K562 (cell line): ENCODE results near the gene ZNF487. TPM values are rescaled to one million over a fixed set of nuclear protein-coding genes. Genes with fewer than 3 reads are reported as not detected.
A peak's percentile ranks its signal among the peaks of the same experiment; 100 is the strongest.

Source experiments
- ATAC-seq: fragments of 200-7000 bp; cut with Tn5 transposase; 3 replicates; pipeline ENCODE4 v1.9.1; 2020; ENCODE audit warnings: moderate library complexity
- BruUV-seq: library from RNA; stranded (reverse); fragments of 400-500 nt; replicated peaks from 2 replicates; lab custom pipeline; 2021; lab: Mats Ljungman, UMichigan
- CTCF ChIA-PET: fragments of 300-600 bp; formaldehyde crosslinking; extraction: SDS; loops from one replicate; lab custom pipeline; 2021; ENCODE audit warnings: low intra/inter-chr PET ratio; lab: Yijun Ruan, JAX
- POLR2A ChIA-PET: fragments of 300-600, 350-650 bp; sonication (Branson Sonifier 250); formaldehyde crosslinking; extraction: SDS; loops from one replicate; lab custom pipeline; 2021; ENCODE audit warnings: antibody characterized with exemption, inconsistent platforms; lab: Yijun Ruan, JAX
- DNase-seq, 4 experiments: peaks; one replicate each; pipeline versions ENCODE4 v3.0.0 to v3.0.0-alpha.2; 2011 to 2018; ENCODE audit warnings: low spot score in 3 of 4, mixed read lengths in 3 of 4; ENCODE audit errors: extremely low read depth in 1 of 4
- FAIRE-seq: peaks from 2 replicates; lab custom pipeline; 2011; peaks lifted over from hg19 to GRCh38; lab: Jason Lieb, UNC
- H2AFZ ChIP-seq: 2 replicates; pipeline ENCODE4 v1.6.0; 2011; ENCODE audit warnings: low read depth, low read length, control low read depth, inconsistent platforms
- H3K27ac ChIP-seq: fragments of 200-600 bp; 3 replicates; pipeline ENCODE4 v1.8.0; 2011; ENCODE audit warnings: low read depth, mild to moderate bottlenecking, control low read depth, inconsistent platforms, low read length, moderate library complexity, mixed read lengths; ENCODE audit errors: extremely low read depth
- H3K27me3 ChIP-seq, 2 experiments: fragments of 300-600 bp in 1 of 2; 2 replicates in 1 of 2; 3 replicates in 1 of 2; pipeline versions ENCODE4 v1.6.0 to v1.8.0; 2011; ENCODE audit warnings: inconsistent platforms in 2 of 2, low read length in 2 of 2, mild to moderate bottlenecking in 1 of 2, mixed read lengths in 1 of 2, moderate library complexity in 1 of 2; ENCODE audit not compliant: control insufficient read depth in 2 of 2, insufficient read depth in 2 of 2
- H3K36me3 ChIP-seq: fragments of 300-600 bp; 3 replicates; pipeline ENCODE4 v1.8.0; 2011; ENCODE audit warnings: mild to moderate bottlenecking, low read length, inconsistent platforms; ENCODE audit not compliant: control insufficient read depth, insufficient read depth
- H3K4me1 ChIP-seq, 2 experiments: fragments of 200-600 bp in 1 of 2; replicated peaks in 1 of 2; 2 replicates in 1 of 2; 3 replicates in 1 of 2; pipeline versions ENCODE4 v1.5.1 to v1.8.0; 2011; ENCODE audit warnings: inconsistent platforms in 2 of 2, low read length in 2 of 2, mild to moderate bottlenecking in 1 of 2, mixed read lengths in 1 of 2, moderate library complexity in 1 of 2; ENCODE audit not compliant: control insufficient read depth in 2 of 2, insufficient read depth in 2 of 2
- H3K4me2 ChIP-seq: 2 replicates; pipeline ENCODE4 v1.6.1; 2011; ENCODE audit warnings: low read length, control low read depth, inconsistent platforms, mixed read lengths; ENCODE audit not compliant: insufficient read depth
- H3K4me3 ChIP-seq: fragments of 200-600 bp; sonication (generic), shearing (Covaris generic); 2 replicates; pipeline ENCODE4 v1.5.1; 2016; ENCODE audit warnings: control low read depth, inconsistent platforms
- H3K79me2 ChIP-seq: fragments of 200-600 bp; 3 replicates; pipeline ENCODE4 v1.8.0; 2011; ENCODE audit warnings: low read length, inconsistent platforms; ENCODE audit not compliant: control insufficient read depth, insufficient read depth
- H3K9ac ChIP-seq, 2 experiments: 2 replicates each; pipeline versions ENCODE4 v1.6.0 to v1.6.1; 2011; ENCODE audit warnings: low read depth in 2 of 2, low read length in 2 of 2, control low read depth in 1 of 2, inconsistent platforms in 1 of 2, mild to moderate bottlenecking in 1 of 2, mixed read lengths in 1 of 2; ENCODE audit not compliant: insufficient read depth in 1 of 2
- H3K9me1 ChIP-seq: one replicate; pipeline ENCODE4 v1.6.0; 2011; ENCODE audit warnings: inconsistent platforms, mild to moderate bottlenecking, low read length, moderate library complexity; ENCODE audit not compliant: control insufficient read depth, insufficient read depth
- H3K9me3 ChIP-seq: replicated peaks from 2 replicates; pipeline ENCODE4 v1.5.1; 2011; ENCODE audit warnings: low read depth, low read length, inconsistent platforms; ENCODE audit not compliant: control insufficient read depth, insufficient read depth
- H4K20me1 ChIP-seq: replicated peaks from 2 replicates; pipeline ENCODE4 v1.6.1; 2011; ENCODE audit warnings: low read length, inconsistent platforms, mixed read lengths; ENCODE audit not compliant: control insufficient read depth, insufficient read depth
- BACH1 ChIP-seq: fragments of 200-800 bp; sonication (Bioruptor generic); IDR thresholded peaks from 2 replicates; pipeline ENCODE4 v1.6.1; 2016; ENCODE audit warnings: missing genetic modification characterization, missing compliant biosample characterization
- ELK1 ChIP-seq: sonication (generic); formaldehyde crosslinking; IDR thresholded peaks from 2 replicates; pipeline ENCODE4 v1.8.1; 2022; ENCODE audit warnings: missing genetic modification reagents
- GATA2 ChIP-seq: sonication (generic); formaldehyde crosslinking; IDR thresholded peaks from 2 replicates; pipeline ENCODE4 v1.4.0; 2020; ENCODE audit warnings: mild to moderate bottlenecking, missing genetic modification reagents
- IFI16 ChIP-seq: fragments of 250-450 bp; sonication (Bioruptor Pico); IDR thresholded peaks from 2 replicates; pipeline ENCODE4 v2.1.2; 2022; ENCODE audit warnings: mild to moderate bottlenecking, inconsistent platforms
- KLF6 ChIP-seq: fragments of 250-450 bp; sonication (Bioruptor Pico); IDR thresholded peaks from 2 replicates; pipeline ENCODE4 v1.4.0; 2020; ENCODE audit warnings: mild to moderate bottlenecking, moderate library complexity, borderline replicate concordance
- MEF2D ChIP-seq: conservative IDR thresholded peaks from 2 replicates; pipeline ENCODE4 v1.6.1; 2016; ENCODE audit warnings: low read depth, missing genetic modification characterization, missing compliant biosample characterization
- NCOA6 ChIP-seq: fragments of 450-650 bp; IDR thresholded peaks from 2 replicates; pipeline ENCODE4 v1.6.1; 2017; ENCODE audit warnings: mild to moderate bottlenecking
- NCOR1 ChIP-seq: fragments of 450-650 bp; IDR thresholded peaks from 2 replicates; pipeline ENCODE4 v1.6.1; 2016; ENCODE audit warnings: mild to moderate bottlenecking, moderate library complexity
- NFIC ChIP-seq: fragments of 450-650 bp; IDR thresholded peaks from 2 replicates; pipeline ENCODE4 v1.6.1; 2017; ENCODE audit warnings: mild to moderate bottlenecking, inconsistent platforms
- OTX1 ChIP-seq: fragments of 450-650 bp; formaldehyde crosslinking; IDR thresholded peaks from 2 replicates; pipeline ENCODE4 v1.4.0; 2022; ENCODE audit warnings: mild to moderate bottlenecking
- PCBP2 ChIP-seq: fragments of 200-400 bp; formaldehyde crosslinking; IDR thresholded peaks from 2 replicates; pipeline ENCODE4 v1.6.1; 2018; ENCODE audit warnings: low read length, low read depth, mild to moderate bottlenecking, moderate library complexity; ENCODE audit not compliant: poor library complexity, severe bottlenecking
- PRPF4 ChIP-seq: fragments of 200-400 bp; formaldehyde crosslinking; IDR thresholded peaks from one replicate; pipeline ENCODE4 v1.6.1; 2017; ENCODE audit warnings: low read length, low read depth, mild to moderate bottlenecking; ENCODE audit not compliant: insufficient read depth, poor library complexity, severe bottlenecking
- RBM25 ChIP-seq: fragments of 200-400 bp; formaldehyde crosslinking; IDR thresholded peaks from 2 replicates; pipeline ENCODE4 v1.6.1; 2018; ENCODE audit warnings: low read length, low read depth, moderate library complexity; ENCODE audit not compliant: severe bottlenecking
- RHOXF2B ChIP-seq: fragments of 250-450 bp; sonication (Bioruptor Pico); conservative IDR thresholded peaks from 2 replicates; pipeline ENCODE4 v1.5.1; 2021
- SNIP1 ChIP-seq: fragments of 450-650 bp; IDR thresholded peaks from 2 replicates; pipeline ENCODE4 v1.7.1; 2017; ENCODE audit warnings: low read depth, mild to moderate bottlenecking
- YBX1 ChIP-seq: fragments of 450-650 bp; IDR thresholded peaks from 2 replicates; pipeline ENCODE4 v1.7.1; 2016; ENCODE audit warnings: mild to moderate bottlenecking
- ZBTB26 ChIP-seq: fragments of 450-650 bp; formaldehyde crosslinking; IDR thresholded peaks from 2 replicates; pipeline ENCODE4 v1.4.0; 2022; ENCODE audit warnings: missing genetic modification characterization
- ZNF449 ChIP-seq: fragments of 250-450 bp; sonication (Bioruptor Pico); IDR thresholded peaks from 2 replicates; pipeline ENCODE4 v1.8.0; 2022; ENCODE audit warnings: moderate library complexity, mild to moderate bottlenecking, inconsistent platforms
- ZNF717 ChIP-seq: fragments of 250-450 bp; sonication (Bioruptor Pico); IDR thresholded peaks from 2 replicates; pipeline ENCODE4 v1.5.0; 2021
- ZSCAN29 ChIP-seq: fragments of 450-650 bp; IDR thresholded peaks from 2 replicates; pipeline ENCODE4 v1.6.1; 2017
- WGBS: fragments of 100-300 bp; shearing (Covaris generic); methylation state at CpG from one replicate; pipeline ENCODE4 v1.1.6; 2016; ENCODE audit warnings: low coverage, mixed read lengths; ENCODE audit not compliant: insufficient coverage; ENCODE audit errors: missing lambda C conversion rate; 5-methylcytosine and 5-hydroxymethylcytosine counted together
- in situ Hi-C: fragments of 300-500 bp; cut with MboI; formaldehyde crosslinking; loops from 4 replicates; pipeline ENCODE4 v1.15.0; 2018; ENCODE audit warnings: inconsistent platforms, mixed read lengths
- intact Hi-C: fragments of 100-400 bp; cut with micrococcal nuclease; formaldehyde crosslinking; loops from 2 replicates; pipeline ENCODE4 v1.14.2; 2022
- polyA plus RNA-seq, 8 experiments: library from polyadenylated mRNA; depleted of rRNA in 4 of 8; stranded (reverse) in 5 of 8; unstranded in 3 of 8; fragments of >200 nt; fragmentation: Nextera tagmentation in 2 of 8; fragmentation: Illumina TruSeq in 1 of 8; extraction: Ambion mirVana in 2 of 8; extraction: Trizol in 1 of 8; gene quantifications; 2 replicates each; pipeline versions ENCODE4 v1.2.1 to v1.2.3, GENCODE V29; 2011 to 2014; ENCODE audit warnings: inconsistent platforms in 1 of 8, missing spikeins in 1 of 8
- total RNA-seq, 7 experiments: library from RNA; depleted of rRNA in 6 of 7; stranded (reverse); fragments of >200 nt in 6 of 7; fragmentation: Illumina TruSeq in 2 of 7; extraction: Trizol in 2 of 7; gene quantifications; 2 replicates each; pipeline versions ENCODE4 v1.2.1 to v1.2.3, GENCODE V29; 2011 to 2021; ENCODE audit warnings: low replicate concordance in 1 of 7

ZNF487 gene
- total and polyA plus RNA-seq, 9 of the 15 experiments (the other 6 are each of a cell fraction or from before 2014, with no cell fraction given) = 1.9 to 6.5 (median 4.2) TPM

- no peaks in the 10 kb centered on the region; the same call in 2 of the 3 replicates for H3K79me2 ChIP-seq
- no peaks in the 10 kb centered on the region for H4K20me1 ChIP-seq
- H2AFZ ChIP-seq = peak overlapping the region; percentile 77
- H3K4me1 ChIP-seq = peaks cover 43 to 57% of the 10 kb centered on the region in 2 experiments
- 43% methylated on average over 47 of the region's 63 CpGs for WGBS
- H3K9me3 ChIP-seq = no peaks in the 10 kb centered on the region
- peak overlapping the region; percentile 13 for H3K4me3 ChIP-seq
- in situ Hi-C loops = no loop called here
- peak; percentile 72 for ATAC-seq
- DNase-seq = peak; percentile 56 to 81 (median 64)
- peak; percentile 6 for FAIRE-seq
- BruUV-seq = TSS peak; percentile 74
- H3K27ac ChIP-seq = peak overlapping the region; percentile 85
- no peaks in the 10 kb centered on the region for H3K36me3 ChIP-seq
- intact Hi-C loops = no loop called here
- ChIA-PET POLR2A (interaction anchor here (0.7 to 1.7 kb wide), 4 partner anchors 11 to 119 kb away, joined by 3 to 7 read pairs (median 4); partner anchors contain the start of gene ZNF487), CTCF (no interaction called here)
- peak overlapping the region; percentile 68 for H3K4me2 ChIP-seq
- peak overlapping the region; percentile 70 to 90 for H3K9ac ChIP-seq
- no peaks in the 10 kb centered on the region for H3K27me3 ChIP-seq
- no peaks in the 10 kb centered on the region for H3K9me1 ChIP-seq
- TF ChIP-seq NCOA6 = no peak
- TF ChIP-seq RBM25 = no peak
- TF ChIP-seq IFI16 (CRISPR knock-in tag) = no peak
- no peak; the same call in 1 of the 2 replicates for TF ChIP-seq MEF2D
- TF ChIP-seq GATA2 (CRISPR knock-in tag) = no peak
- no peak for TF ChIP-seq YBX1
- TF ChIP-seq RHOXF2B = no peak
- no peak for TF ChIP-seq ZBTB26 (CRISPR knock-in tag)
- no peak for TF ChIP-seq BACH1 (tag)
- 0 out of 2 replicates have a peak, but pooled peaks have one; percentile 28 for TF ChIP-seq NFIC
- no peak for TF ChIP-seq ZSCAN29
- TF ChIP-seq PCBP2 = no peak
- no peak for TF ChIP-seq ZNF449
- peak; percentile 44; the same call in 1 of the 2 replicates for TF ChIP-seq NCOR1
- no peak for TF ChIP-seq PRPF4
- no peak for TF ChIP-seq ELK1
- TF ChIP-seq OTX1 = peak; percentile 31; the same call in 1 of the 2 replicates
- TF ChIP-seq ZNF717 (CRISPR knock-in tag) = no peak
- no peak for TF ChIP-seq KLF6
- TF ChIP-seq SNIP1 = no peak
Measured at GRCh38 chr10:43420369-43421200, 16.3 kb upstream of the ZNF487 start.
